ENCODE measurements around the gene PI4KB. TPM values are rescaled to one million over a fixed set of nuclear protein-coding genes. Genes with fewer than 3 reads are reported as not detected.

PI4KB gene
- total and polyA plus RNA-seq, 4 donors, result 14.2 to 27.1 (median 19.2) TPM

DNA sequence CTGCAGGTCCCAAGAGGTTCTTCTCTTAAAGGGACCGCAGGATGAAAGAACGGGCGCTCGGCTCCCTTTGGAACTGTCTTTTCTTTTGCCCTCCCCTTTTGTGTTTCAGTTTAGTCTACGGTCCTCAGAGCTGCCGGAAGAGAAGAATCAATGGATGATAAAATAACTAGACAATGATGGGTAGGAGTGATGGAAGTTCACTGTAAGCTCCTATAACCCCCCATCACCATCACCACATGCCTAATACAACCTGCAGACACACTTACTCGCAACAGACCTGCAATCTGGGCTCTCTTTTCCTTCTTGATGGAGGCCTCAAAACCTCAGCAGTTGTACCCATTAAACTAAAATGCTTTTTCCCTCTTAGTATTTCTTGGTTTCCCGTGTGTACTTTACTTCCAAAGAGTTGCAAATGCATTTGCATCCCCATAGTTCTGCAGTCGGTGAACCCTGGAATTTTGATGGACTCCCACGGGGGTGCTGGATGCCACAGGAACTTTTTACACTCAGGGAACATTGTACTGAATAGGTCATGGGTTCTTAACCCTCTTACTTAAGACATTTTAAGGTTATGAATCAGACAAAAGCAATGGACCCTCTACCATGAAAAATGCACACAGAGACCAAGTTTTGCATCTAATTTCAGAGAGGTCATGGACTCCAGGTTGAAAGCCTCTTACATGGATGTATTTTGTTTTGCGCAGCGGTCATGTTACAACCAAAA lies 20.5 kb upstream of the PI4KB start:
- WGBS, result 30% methylated on average over 12 of the region's 12 CpGs
- Histone ChIP-seq H3K9me3 (ENCODE audit: control insufficient read depth in 4 of 4, low read length in 3 of 4) (no peaks in the 10 kb centered on the region), H3K4me1 (ENCODE audit: control insufficient read depth in 4 of 4, insufficient read depth in 4 of 4, low read length in 3 of 4) (peaks cover 0 to 10% (median 8%) of the 10 kb centered on the region in 4 donors), H3K27me3 (ENCODE audit: control insufficient read depth in 4 of 4, insufficient read depth in 4 of 4, low read length in 3 of 4) (no peaks in the 10 kb centered on the region), H3K9ac (ENCODE audit: low read depth in 1 of 2, low read length in 2 of 2) (no peak overlapping the region), H3K36me3 (ENCODE audit: control insufficient read depth in 4 of 4, insufficient read depth in 3 of 4, low read depth in 1 of 4, low read length in 3 of 4) (peaks cover 0 to 21% (median 9%) of the 10 kb centered on the region in 4 donors), H3K4me3 (ENCODE audit: low read depth in 1 of 3, low read length in 3 of 3) (peak overlapping the region in 2 of 3 donors; percentile 39 to 78), H3K27ac (ENCODE audit: low read depth in 1 of 2, low read length in 2 of 2) (peak overlapping the region in 1 of 2 donors; percentile 10)
- DNase-seq (ENCODE audit: low spot score), result no peak
- no peak for TF ChIP-seq FOXA1 (IDR thresholded peaks at IDR 0.05)
- TF ChIP-seq, protein P1, sequence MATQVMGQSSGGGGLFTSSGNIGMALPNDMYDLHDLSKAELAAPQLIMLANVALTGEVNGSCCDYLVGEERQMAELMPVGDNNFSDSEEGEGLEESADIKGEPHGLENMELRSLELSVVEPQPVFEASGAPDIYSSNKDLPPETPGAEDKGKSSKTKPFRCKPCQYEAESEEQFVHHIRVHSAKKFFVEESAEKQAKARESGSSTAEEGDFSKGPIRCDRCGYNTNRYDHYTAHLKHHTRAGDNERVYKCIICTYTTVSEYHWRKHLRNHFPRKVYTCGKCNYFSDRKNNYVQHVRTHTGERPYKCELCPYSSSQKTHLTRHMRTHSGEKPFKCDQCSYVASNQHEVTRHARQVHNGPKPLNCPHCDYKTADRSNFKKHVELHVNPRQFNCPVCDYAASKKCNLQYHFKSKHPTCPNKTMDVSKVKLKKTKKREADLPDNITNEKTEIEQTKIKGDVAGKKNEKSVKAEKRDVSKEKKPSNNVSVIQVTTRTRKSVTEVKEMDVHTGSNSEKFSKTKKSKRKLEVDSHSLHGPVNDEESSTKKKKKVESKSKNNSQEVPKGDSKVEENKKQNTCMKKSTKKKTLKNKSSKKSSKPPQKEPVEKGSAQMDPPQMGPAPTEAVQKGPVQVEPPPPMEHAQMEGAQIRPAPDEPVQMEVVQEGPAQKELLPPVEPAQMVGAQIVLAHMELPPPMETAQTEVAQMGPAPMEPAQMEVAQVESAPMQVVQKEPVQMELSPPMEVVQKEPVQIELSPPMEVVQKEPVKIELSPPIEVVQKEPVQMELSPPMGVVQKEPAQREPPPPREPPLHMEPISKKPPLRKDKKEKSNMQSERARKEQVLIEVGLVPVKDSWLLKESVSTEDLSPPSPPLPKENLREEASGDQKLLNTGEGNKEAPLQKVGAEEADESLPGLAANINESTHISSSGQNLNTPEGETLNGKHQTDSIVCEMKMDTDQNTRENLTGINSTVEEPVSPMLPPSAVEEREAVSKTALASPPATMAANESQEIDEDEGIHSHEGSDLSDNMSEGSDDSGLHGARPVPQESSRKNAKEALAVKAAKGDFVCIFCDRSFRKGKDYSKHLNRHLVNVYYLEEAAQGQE (IDR thresholded peaks at IDR 0.05), result no peak
- TF ChIP-seq, protein P2, sequence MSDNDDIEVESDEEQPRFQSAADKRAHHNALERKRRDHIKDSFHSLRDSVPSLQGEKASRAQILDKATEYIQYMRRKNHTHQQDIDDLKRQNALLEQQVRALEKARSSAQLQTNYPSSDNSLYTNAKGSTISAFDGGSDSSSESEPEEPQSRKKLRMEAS (IDR thresholded peaks at IDR 0.05), result no peak
- TF ChIP-seq HNF4A (conservative IDR thresholded peaks at IDR 0.05), result no peak
- TF ChIP-seq TAF1 (conservative IDR thresholded peaks at IDR 0.05), result no peak
- TF ChIP-seq GABPA (IDR thresholded peaks at IDR 0.05 in 1 of 2, conservative IDR thresholded peaks at IDR 0.05 in 1 of 2), result no peak
- TF ChIP-seq, protein P3, sequence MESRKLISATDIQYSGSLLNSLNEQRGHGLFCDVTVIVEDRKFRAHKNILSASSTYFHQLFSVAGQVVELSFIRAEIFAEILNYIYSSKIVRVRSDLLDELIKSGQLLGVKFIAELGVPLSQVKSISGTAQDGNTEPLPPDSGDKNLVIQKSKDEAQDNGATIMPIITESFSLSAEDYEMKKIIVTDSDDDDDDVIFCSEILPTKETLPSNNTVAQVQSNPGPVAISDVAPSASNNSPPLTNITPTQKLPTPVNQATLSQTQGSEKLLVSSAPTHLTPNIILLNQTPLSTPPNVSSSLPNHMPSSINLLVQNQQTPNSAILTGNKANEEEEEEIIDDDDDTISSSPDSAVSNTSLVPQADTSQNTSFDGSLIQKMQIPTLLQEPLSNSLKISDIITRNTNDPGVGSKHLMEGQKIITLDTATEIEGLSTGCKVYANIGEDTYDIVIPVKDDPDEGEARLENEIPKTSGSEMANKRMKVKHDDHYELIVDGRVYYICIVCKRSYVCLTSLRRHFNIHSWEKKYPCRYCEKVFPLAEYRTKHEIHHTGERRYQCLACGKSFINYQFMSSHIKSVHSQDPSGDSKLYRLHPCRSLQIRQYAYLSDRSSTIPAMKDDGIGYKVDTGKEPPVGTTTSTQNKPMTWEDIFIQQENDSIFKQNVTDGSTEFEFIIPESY (IDR thresholded peaks at IDR 0.05), result no peak
- no peak for TF ChIP-seq NR2F2 (IDR thresholded peaks at IDR 0.05)

DNA sequence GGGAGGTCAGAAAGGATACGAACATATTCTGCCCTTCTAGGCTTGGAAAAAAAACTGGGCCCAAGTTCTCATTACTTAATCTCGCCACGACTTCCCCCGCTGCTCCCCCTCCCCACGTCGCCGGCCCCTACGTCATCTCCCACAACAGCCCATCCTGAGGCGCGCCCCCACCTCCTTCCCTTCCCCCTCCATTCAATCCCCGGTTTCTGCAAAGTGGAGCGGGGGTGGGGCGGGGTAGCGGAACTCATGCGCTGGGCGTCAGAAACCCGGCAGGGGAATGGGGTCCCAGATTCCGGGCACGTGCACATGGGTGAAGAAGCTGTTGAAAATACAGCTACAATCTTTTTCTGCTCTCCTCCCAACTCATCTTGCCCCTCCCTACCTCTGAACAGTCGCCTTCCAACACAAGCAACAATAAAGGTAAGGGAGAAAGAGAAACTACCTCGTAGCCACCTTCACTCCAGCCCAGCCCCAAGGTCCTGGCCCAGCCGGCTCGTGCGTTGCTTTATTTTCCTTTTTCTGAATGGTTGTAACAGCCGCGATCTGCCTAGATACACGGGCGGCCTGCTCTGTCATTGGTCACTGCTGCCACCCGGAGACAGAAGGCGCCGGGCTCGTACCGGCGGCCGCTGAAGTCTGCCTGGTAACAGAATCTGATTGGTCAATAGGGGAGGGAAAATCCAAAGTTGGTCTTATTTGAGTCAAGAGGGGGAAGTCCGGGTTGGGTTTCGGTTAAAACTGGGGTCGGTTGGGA lies 19.7 kb upstream of the PI4KB start, which contains the start of gene RFX5:
RFX5 (minus strand) TSS at position 484 of the 754 bp plus-strand sequence. CDS start 932 bp downstream, outside the sequence.
- Histone ChIP-seq H3K27ac (ENCODE audit: low read depth in 1 of 2, low read length in 2 of 2) (peak within 1 kb of the TSS; percentile 84 to 94), H3K36me3 (ENCODE audit: control insufficient read depth in 4 of 4, insufficient read depth in 3 of 4, low read depth in 1 of 4, low read length in 3 of 4) (peaks cover 0 to 24% (median 9%) of the 10 kb centered on the region in 4 donors), H3K9me3 (ENCODE audit: control insufficient read depth in 4 of 4, low read length in 3 of 4) (no peaks in the 10 kb centered on the region), H3K4me3 (ENCODE audit: low read depth in 1 of 3, low read length in 3 of 3) (peak within 1 kb of the TSS; percentile 78 to 81 (median 79)), H3K27me3 (ENCODE audit: control insufficient read depth in 4 of 4, insufficient read depth in 4 of 4, low read length in 3 of 4) (no peaks in the 10 kb centered on the region), H3K9ac (ENCODE audit: low read depth in 1 of 2, low read length in 2 of 2) (peak within 1 kb of the TSS; percentile 87 to 95), H3K4me1 (ENCODE audit: control insufficient read depth in 4 of 4, insufficient read depth in 4 of 4, low read length in 3 of 4) (peaks cover 0 to 10% (median 8%) of the 10 kb centered on the region in 4 donors)
- under 1% methylated on average over 38 of the region's 38 CpGs for WGBS
- DNase-seq (ENCODE audit: low spot score), result peak; percentile 90
- no peak for TF ChIP-seq FOXA1 (IDR thresholded peaks at IDR 0.05)
- TF ChIP-seq YY1 (IDR thresholded peaks at IDR 0.05), result peak; percentile 55
- peak in 1 of 2 donors; percentile 34 for TF ChIP-seq JUND (IDR thresholded peaks at IDR 0.05)
- TF ChIP-seq, protein P2 (IDR thresholded peaks at IDR 0.05), result peak; percentile 77
- TF ChIP-seq RXRA (IDR thresholded peaks at IDR 0.05), result peak; percentile 26 to 52
- peak; percentile 26 to 27 for TF ChIP-seq RAD21 (IDR thresholded peaks at IDR 0.05)
- peak; percentile 12 to 43 for TF ChIP-seq HNF4A (conservative IDR thresholded peaks at IDR 0.05)
- TF ChIP-seq, protein P4, sequence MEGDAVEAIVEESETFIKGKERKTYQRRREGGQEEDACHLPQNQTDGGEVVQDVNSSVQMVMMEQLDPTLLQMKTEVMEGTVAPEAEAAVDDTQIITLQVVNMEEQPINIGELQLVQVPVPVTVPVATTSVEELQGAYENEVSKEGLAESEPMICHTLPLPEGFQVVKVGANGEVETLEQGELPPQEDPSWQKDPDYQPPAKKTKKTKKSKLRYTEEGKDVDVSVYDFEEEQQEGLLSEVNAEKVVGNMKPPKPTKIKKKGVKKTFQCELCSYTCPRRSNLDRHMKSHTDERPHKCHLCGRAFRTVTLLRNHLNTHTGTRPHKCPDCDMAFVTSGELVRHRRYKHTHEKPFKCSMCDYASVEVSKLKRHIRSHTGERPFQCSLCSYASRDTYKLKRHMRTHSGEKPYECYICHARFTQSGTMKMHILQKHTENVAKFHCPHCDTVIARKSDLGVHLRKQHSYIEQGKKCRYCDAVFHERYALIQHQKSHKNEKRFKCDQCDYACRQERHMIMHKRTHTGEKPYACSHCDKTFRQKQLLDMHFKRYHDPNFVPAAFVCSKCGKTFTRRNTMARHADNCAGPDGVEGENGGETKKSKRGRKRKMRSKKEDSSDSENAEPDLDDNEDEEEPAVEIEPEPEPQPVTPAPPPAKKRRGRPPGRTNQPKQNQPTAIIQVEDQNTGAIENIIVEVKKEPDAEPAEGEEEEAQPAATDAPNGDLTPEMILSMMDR (IDR thresholded peaks at IDR 0.05; ENCODE audit: low read depth, low read length, missing input control), result no peak
- peak; percentile 81 for TF ChIP-seq SP1 (IDR thresholded peaks at IDR 0.05)
- TF ChIP-seq TAF1 (conservative IDR thresholded peaks at IDR 0.05), result peak; percentile 38
- TF ChIP-seq, protein P1 (IDR thresholded peaks at IDR 0.05), result no peak
- peak in 1 of 2 donors; percentile 39 for TF ChIP-seq GABPA (IDR thresholded peaks at IDR 0.05 in 1 of 2, conservative IDR thresholded peaks at IDR 0.05 in 1 of 2)
